Measurements from ENCODE around the gene TGFBI. TPM values are rescaled to one million over a fixed set of nuclear protein-coding genes. Genes with fewer than 3 reads are reported as not detected.
A peak's percentile ranks its signal among the peaks of the same experiment; 100 is the strongest.

TGFBI gene
- total RNA-seq, 1 experiment from 2014 or later: 142 TPM

DNA sequence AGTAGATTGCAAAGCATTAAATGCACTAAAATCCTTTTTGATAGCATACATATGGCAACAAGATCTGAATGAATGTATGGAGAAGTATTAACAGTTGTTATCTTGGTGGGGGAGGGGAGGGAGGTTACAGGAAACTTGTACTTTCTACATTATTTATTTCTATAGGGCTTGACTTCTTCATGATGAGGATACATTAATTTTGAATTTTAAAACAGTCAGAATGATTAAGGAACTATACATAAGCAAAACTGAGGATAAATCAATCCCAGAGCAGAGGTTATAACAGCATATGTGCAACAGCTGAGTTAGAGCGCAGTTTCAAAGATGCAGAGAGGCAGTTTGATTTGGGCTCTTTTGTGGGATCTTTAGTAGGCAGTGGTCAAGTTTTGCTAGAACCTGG, 80.0 kb downstream of the TGFBI start:
- no peaks in the 10 kb centered on the region for H3K27me3 ChIP-seq (replicated peaks; ENCODE audit: control insufficient read depth, insufficient read depth, low read length)
- no TSS peak for BruUV-seq (replicated peaks)
- no peaks in the 10 kb centered on the region for H3K36me3 ChIP-seq (ENCODE audit: control insufficient read depth, insufficient read depth, low read length)
- H3K36me3 Mint-ChIP-seq (ENCODE audit: insufficient read depth, unreplicated experiment): no peaks in the 10 kb centered on the region
- H3K9me3 Mint-ChIP-seq (ENCODE audit: unreplicated experiment): no peaks in the 10 kb centered on the region
- DNase-seq: no peak
- ChIA-PET CTCF (interaction anchor here (2.6 kb wide), 1 partner anchor 10 kb away, joined by 7 read pairs; no protein-coding TSS in a partner anchor), POLR2A (no interaction called here)
- peaks cover 5% of the 10 kb centered on the region; the same call in 1 of the 2 replicates for H3K9me3 ChIP-seq
- H3K4me3 ChIP-seq (ENCODE audit: low read depth, low read length): no peak overlapping the region
- no peak overlapping the region for H3K4me3 Mint-ChIP-seq (ENCODE audit: unreplicated experiment)
- no peaks in the 10 kb centered on the region for H3K27me3 Mint-ChIP-seq (ENCODE audit: insufficient read depth, unreplicated experiment)
- no peak overlapping the region for H3K27ac Mint-ChIP-seq (ENCODE audit: unreplicated experiment)
- intact Hi-C loops (cut with micrococcal nuclease; ENCODE audit: unreplicated experiment): no loop called here
- TF ChIP-seq, protein P1, sequence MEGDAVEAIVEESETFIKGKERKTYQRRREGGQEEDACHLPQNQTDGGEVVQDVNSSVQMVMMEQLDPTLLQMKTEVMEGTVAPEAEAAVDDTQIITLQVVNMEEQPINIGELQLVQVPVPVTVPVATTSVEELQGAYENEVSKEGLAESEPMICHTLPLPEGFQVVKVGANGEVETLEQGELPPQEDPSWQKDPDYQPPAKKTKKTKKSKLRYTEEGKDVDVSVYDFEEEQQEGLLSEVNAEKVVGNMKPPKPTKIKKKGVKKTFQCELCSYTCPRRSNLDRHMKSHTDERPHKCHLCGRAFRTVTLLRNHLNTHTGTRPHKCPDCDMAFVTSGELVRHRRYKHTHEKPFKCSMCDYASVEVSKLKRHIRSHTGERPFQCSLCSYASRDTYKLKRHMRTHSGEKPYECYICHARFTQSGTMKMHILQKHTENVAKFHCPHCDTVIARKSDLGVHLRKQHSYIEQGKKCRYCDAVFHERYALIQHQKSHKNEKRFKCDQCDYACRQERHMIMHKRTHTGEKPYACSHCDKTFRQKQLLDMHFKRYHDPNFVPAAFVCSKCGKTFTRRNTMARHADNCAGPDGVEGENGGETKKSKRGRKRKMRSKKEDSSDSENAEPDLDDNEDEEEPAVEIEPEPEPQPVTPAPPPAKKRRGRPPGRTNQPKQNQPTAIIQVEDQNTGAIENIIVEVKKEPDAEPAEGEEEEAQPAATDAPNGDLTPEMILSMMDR (IDR thresholded peaks at IDR 0.05; ENCODE audit: insufficient read depth in 1 of 2, low read depth in 1 of 2, low read length in 1 of 2, severe bottlenecking in 1 of 2, unreplicated experiment in 1 of 2): no peak
- H3K4me1 ChIP-seq: peaks cover 77% of the 10 kb centered on the region
- peaks cover 32% of the 10 kb centered on the region for H3K4me1 Mint-ChIP-seq (ENCODE audit: low read depth, unreplicated experiment)

DNA sequence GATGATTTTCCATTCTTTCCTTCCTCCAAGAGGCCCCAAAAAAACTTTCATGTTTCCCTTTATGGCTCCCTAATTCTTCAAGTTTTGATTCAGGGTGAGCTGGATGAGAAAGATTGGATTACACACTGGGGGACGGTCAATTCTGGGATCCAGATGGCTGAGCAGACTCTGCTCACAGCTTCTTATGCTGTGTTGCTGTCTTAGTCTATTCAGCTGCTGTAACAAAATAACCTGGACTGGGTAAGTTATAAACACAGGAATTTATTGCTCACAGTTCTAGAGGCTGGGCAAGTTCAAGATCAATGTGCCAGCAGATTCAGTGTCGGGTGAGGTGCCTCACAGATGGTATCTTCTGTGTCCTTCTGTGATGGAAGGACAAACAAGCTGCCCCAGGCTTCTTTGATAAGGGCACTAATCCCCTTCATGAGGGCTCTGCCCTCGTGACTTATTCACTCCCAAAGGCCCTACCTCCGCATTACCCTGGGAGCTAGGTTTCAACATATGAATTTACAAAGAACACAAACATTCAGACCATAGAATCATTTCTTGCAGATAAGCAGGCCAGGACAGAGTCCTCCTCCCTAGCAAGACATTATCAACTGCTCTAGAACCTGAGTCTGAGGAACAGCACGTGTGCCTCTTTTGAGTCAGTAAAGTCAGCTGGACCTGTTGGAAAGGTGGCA, 80.8 kb downstream of the TGFBI start:
- Mint-ChIP-seq H3K36me3 (ENCODE audit: insufficient read depth, unreplicated experiment) (no peaks in the 10 kb centered on the region), H3K4me3 (ENCODE audit: unreplicated experiment) (no peak overlapping the region), H3K4me1 (ENCODE audit: low read depth, unreplicated experiment) (peaks cover 23% of the 10 kb centered on the region), H3K27me3 (ENCODE audit: insufficient read depth, unreplicated experiment) (no peaks in the 10 kb centered on the region), H3K27ac (ENCODE audit: unreplicated experiment) (peak overlapping the region; percentile 32), H3K9me3 (ENCODE audit: unreplicated experiment) (no peaks in the 10 kb centered on the region)
- Histone ChIP-seq H3K4me1 (peaks cover 78% of the 10 kb centered on the region), H3K9me3 (peaks cover 5% of the 10 kb centered on the region; the same call in 1 of the 2 replicates), H3K4me3 (ENCODE audit: low read depth, low read length) (no peak overlapping the region), H3K27me3 (replicated peaks; ENCODE audit: control insufficient read depth, insufficient read depth, low read length) (no peaks in the 10 kb centered on the region), H3K36me3 (ENCODE audit: control insufficient read depth, insufficient read depth, low read length) (no peaks in the 10 kb centered on the region)
- intact Hi-C loops (cut with micrococcal nuclease; ENCODE audit: unreplicated experiment): no loop called here
- CTCF ChIA-PET: interaction anchor here (2.6 kb wide), 1 partner anchor 11 kb away, joined by 7 read pairs; no protein-coding TSS in a partner anchor
- TF ChIP-seq, protein P1 (IDR thresholded peaks at IDR 0.05; ENCODE audit: insufficient read depth in 1 of 2, low read depth in 1 of 2, low read length in 1 of 2, severe bottlenecking in 1 of 2, unreplicated experiment in 1 of 2): no peak
- POLR2A ChIA-PET: interaction anchor here (0.9 kb wide), 1 partner anchor 23 kb away, joined by 3 read pairs; the partner anchor contains the start of gene SMAD5
- DNase-seq: peak in 1 of 2 experiments; percentile 50
- no TSS peak for BruUV-seq (replicated peaks)

Other genes with a start within 250 kb of the TGFBI start
- gene SLC25A48, start 194.3 kb upstream of the TGFBI start, total RNA-seq (2022): 1.6 and 3.2 TPM in 2 replicates
- 0.79 TPM in 1 of 2 replicates, not detected in the other for gene IL9, start 133.1 kb upstream of the TGFBI start, total RNA-seq (2022)
- 0.51 and 0.70 TPM in 2 replicates for gene LECT2, start 74.0 kb upstream of the TGFBI start, total RNA-seq (2022)
- gene SMAD5, start 103.9 kb downstream of the TGFBI start, total RNA-seq (2022): 141 and 142 TPM in 2 replicates
- gene SMIM32, start 164.2 kb downstream of the TGFBI start, total RNA-seq (2022): 0.63 and 0.66 TPM in 2 replicates